WTC11 (cell line): ENCODE measurements around the gene LAMA5. TPM values are rescaled to one million over a fixed set of nuclear protein-coding genes. Genes with fewer than 3 reads are reported as not detected.

Source experiments
- ATAC-seq: fragments of 200-7000 bp; cut with Tn5 transposase; 2 replicates; pipeline ENCODE4 v1.10.0; 2021; ENCODE audit warnings: mild to moderate bottlenecking, moderate library complexity
- CTCF ChIA-PET: fragments of 300-600 bp; sonication (Branson Sonifier 250); formaldehyde crosslinking; loops from one replicate; lab custom pipeline; 2021; ENCODE audit warnings: antibody characterized with exemption; lab: Charles Lee
- POLR2A ChIA-PET: fragments of 350-600 bp; sonication (Branson Sonifier 250); formaldehyde crosslinking; loops from one replicate; lab custom pipeline; 2021; ENCODE audit warnings: antibody characterized with exemption; lab: Charles Lee
- DNase-seq: peaks from one replicate; pipeline ENCODE4 v3.0.0; 2021; ENCODE audit warnings: low spot score
- H3K27ac Mint-ChIP-seq: 2 replicates; pipeline ENCODE4 v1.8.0; 2021; ENCODE audit warnings: mixed read lengths
- H3K27me3 Mint-ChIP-seq: 2 replicates; pipeline ENCODE4 v1.8.0; 2021; ENCODE audit warnings: low read depth, mild to moderate bottlenecking, moderate library complexity, mixed read lengths
- H3K36me3 Mint-ChIP-seq: 2 replicates; pipeline ENCODE4 v1.8.0; 2021; ENCODE audit warnings: mixed read lengths
- H3K4me1 Mint-ChIP-seq: 2 replicates; pipeline ENCODE4 v1.8.0; 2022; ENCODE audit warnings: mixed read lengths
- H3K4me3 Mint-ChIP-seq: 2 replicates; pipeline ENCODE4 v1.8.0; 2021; ENCODE audit warnings: mild to moderate bottlenecking, moderate library complexity, mixed read lengths
- H3K9me3 Mint-ChIP-seq: 2 replicates; pipeline ENCODE4 v1.8.0; 2021; ENCODE audit warnings: mixed read lengths
- E2F1 ChIP-seq: sonication (generic); formaldehyde crosslinking; IDR thresholded peaks from 2 replicates; pipeline ENCODE4 v1.8.0; 2022; ENCODE audit warnings: mild to moderate bottlenecking, missing genetic modification reagents
- EMX1 ChIP-seq: fragments of 250-450 bp; sonication (Bioruptor Pico); IDR thresholded peaks from 2 replicates; pipeline ENCODE4 v1.8.0; 2021; ENCODE audit warnings: mild to moderate bottlenecking
- FOXJ3 ChIP-seq: sonication (generic); formaldehyde crosslinking; IDR thresholded peaks from 2 replicates; pipeline ENCODE4 v1.9.0; 2021; ENCODE audit warnings: missing genetic modification reagents, mild to moderate bottlenecking, borderline replicate concordance
- FOXP1 ChIP-seq: sonication (generic); formaldehyde crosslinking; IDR thresholded peaks from 2 replicates; pipeline ENCODE4 v1.8.0; 2022; ENCODE audit warnings: missing genetic modification reagents, mild to moderate bottlenecking, moderate library complexity, borderline replicate concordance
- HMGXB4 ChIP-seq: sonication (generic); formaldehyde crosslinking; IDR thresholded peaks from 2 replicates; pipeline ENCODE4 v1.8.1; 2023; ENCODE audit warnings: mild to moderate bottlenecking, moderate library complexity, missing genetic modification reagents
- NR2C2 ChIP-seq: sonication (generic); formaldehyde crosslinking; IDR thresholded peaks from 2 replicates; pipeline ENCODE4 v1.8.0; 2022; ENCODE audit warnings: mild to moderate bottlenecking, missing genetic modification reagents
- STAT6 ChIP-seq: sonication (generic); formaldehyde crosslinking; conservative IDR thresholded peaks from 2 replicates; pipeline ENCODE4 v1.8.1; 2023; ENCODE audit warnings: mild to moderate bottlenecking, low read depth, missing genetic modification reagents, moderate library complexity
- TEAD4 ChIP-seq: sonication (generic); formaldehyde crosslinking; IDR thresholded peaks from 2 replicates; pipeline ENCODE4 v1.8.0; 2022; ENCODE audit warnings: mild to moderate bottlenecking, missing genetic modification reagents
- ZNF317 ChIP-seq: sonication (generic); formaldehyde crosslinking; IDR thresholded peaks from 2 replicates; pipeline ENCODE4 v1.8.1; 2023; ENCODE audit warnings: low read depth, mild to moderate bottlenecking, moderate library complexity, missing genetic modification reagents, borderline replicate concordance
- ZNF396 ChIP-seq: fragments of 250-450 bp; sonication (Bioruptor Pico); IDR thresholded peaks from 2 replicates; pipeline ENCODE4 v1.8.0; 2021; ENCODE audit warnings: mild to moderate bottlenecking, moderate library complexity, borderline replicate concordance
- total RNA-seq: library from RNA; stranded (reverse); gene quantifications from 3 replicates; pipeline ENCODE4 v1.2.3, GENCODE V29; 2021
- TF ChIP-seq, protein P1 (sequence below): sonication (generic); formaldehyde crosslinking; IDR thresholded peaks from 2 replicates; pipeline ENCODE4 v1.8.0; 2023; ENCODE audit warnings: mild to moderate bottlenecking, missing genetic modification reagents
- TF ChIP-seq, protein P2 (sequence below): sonication (generic); formaldehyde crosslinking; IDR thresholded peaks from 2 replicates; pipeline ENCODE4 v1.8.0; 2022; ENCODE audit warnings: mild to moderate bottlenecking, missing genetic modification reagents
- TF ChIP-seq, protein P3 (sequence below): fragments of 250-450 bp; sonication (Bioruptor Pico); IDR thresholded peaks from 2 replicates; pipeline ENCODE4 v2.1.2; 2022; ENCODE audit warnings: mild to moderate bottlenecking, moderate library complexity
- TF ChIP-seq, protein P4 (sequence below): sonication (generic); formaldehyde crosslinking; IDR thresholded peaks from 2 replicates; pipeline ENCODE4 v1.8.0; 2022; ENCODE audit warnings: mild to moderate bottlenecking, missing genetic modification reagents

LAMA5 gene
- total RNA-seq, 1 experiment from 2014 or later = 329 TPM

GRCh38 chr20:62316331-62317166, 50.6 kb downstream of the LAMA5 start:
- POLR2A ChIA-PET = no interaction called here
- Mint-ChIP-seq H3K27me3 (no peaks in the 10 kb centered on the region), H3K27ac (no peak overlapping the region)

More at GRCh38 chr20:62316331-62317166, 50.6 kb downstream of the LAMA5 start:
- no peak for DNase-seq
- Mint-ChIP-seq H3K4me3 (no peak overlapping the region), H3K36me3 (peaks cover 46% of the 10 kb centered on the region), H3K4me1 (no peaks in the 10 kb centered on the region), H3K9me3 (no peaks in the 10 kb centered on the region)
- TF ChIP-seq STAT6 (CRISPR knock-in tag) (no peak), E2F1 (CRISPR knock-in tag) (no peak), FOXP1 (no peak), NR2C2 (CRISPR knock-in tag) (no peak), HMGXB4 (no peak), TEAD4 (CRISPR knock-in tag) (no peak), ZNF317 (CRISPR knock-in tag) (no peak), EMX1 (no peak), FOXJ3 (no peak), ZNF396 (no peak)
- TF ChIP-seq, protein P1, sequence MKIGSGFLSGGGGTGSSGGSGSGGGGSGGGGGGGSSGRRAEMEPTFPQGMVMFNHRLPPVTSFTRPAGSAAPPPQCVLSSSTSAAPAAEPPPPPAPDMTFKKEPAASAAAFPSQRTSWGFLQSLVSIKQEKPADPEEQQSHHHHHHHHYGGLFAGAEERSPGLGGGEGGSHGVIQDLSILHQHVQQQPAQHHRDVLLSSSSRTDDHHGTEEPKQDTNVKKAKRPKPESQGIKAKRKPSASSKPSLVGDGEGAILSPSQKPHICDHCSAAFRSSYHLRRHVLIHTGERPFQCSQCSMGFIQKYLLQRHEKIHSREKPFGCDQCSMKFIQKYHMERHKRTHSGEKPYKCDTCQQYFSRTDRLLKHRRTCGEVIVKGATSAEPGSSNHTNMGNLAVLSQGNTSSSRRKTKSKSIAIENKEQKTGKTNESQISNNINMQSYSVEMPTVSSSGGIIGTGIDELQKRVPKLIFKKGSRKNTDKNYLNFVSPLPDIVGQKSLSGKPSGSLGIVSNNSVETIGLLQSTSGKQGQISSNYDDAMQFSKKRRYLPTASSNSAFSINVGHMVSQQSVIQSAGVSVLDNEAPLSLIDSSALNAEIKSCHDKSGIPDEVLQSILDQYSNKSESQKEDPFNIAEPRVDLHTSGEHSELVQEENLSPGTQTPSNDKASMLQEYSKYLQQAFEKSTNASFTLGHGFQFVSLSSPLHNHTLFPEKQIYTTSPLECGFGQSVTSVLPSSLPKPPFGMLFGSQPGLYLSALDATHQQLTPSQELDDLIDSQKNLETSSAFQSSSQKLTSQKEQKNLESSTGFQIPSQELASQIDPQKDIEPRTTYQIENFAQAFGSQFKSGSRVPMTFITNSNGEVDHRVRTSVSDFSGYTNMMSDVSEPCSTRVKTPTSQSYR (CRISPR knock-in tag) = no peak
- TF ChIP-seq, protein P2, sequence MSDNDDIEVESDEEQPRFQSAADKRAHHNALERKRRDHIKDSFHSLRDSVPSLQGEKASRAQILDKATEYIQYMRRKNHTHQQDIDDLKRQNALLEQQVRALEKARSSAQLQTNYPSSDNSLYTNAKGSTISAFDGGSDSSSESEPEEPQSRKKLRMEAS (CRISPR knock-in tag) = no peak
- TF ChIP-seq, protein P3, sequence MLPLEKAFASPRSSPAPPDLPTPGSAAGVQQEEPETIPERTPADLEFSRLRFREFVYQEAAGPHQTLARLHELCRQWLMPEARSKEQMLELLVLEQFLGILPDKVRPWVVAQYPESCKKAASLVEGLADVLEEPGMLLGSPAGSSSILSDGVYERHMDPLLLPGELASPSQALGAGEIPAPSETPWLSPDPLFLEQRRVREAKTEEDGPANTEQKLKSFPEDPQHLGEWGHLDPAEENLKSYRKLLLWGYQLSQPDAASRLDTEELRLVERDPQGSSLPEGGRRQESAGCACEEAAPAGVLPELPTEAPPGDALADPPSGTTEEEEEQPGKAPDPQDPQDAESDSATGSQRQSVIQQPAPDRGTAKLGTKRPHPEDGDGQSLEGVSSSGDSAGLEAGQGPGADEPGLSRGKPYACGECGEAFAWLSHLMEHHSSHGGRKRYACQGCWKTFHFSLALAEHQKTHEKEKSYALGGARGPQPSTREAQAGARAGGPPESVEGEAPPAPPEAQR (CRISPR knock-in tag) = no peak
- TF ChIP-seq, protein P4, sequence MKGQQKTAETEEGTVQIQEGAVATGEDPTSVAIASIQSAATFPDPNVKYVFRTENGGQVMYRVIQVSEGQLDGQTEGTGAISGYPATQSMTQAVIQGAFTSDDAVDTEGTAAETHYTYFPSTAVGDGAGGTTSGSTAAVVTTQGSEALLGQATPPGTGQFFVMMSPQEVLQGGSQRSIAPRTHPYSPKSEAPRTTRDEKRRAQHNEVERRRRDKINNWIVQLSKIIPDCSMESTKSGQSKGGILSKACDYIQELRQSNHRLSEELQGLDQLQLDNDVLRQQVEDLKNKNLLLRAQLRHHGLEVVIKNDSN (CRISPR knock-in tag) = no peak
- no peak for ATAC-seq
- CTCF ChIA-PET = no interaction called here
